ENCODE measurements around the gene METRN. TPM values are rescaled to one million over a fixed set of nuclear protein-coding genes. Genes with fewer than 3 reads are reported as not detected.
"Not testable (repeated sequence)": the region's sequence is repeated elsewhere in the genome, so short reads cannot be mapped to it uniquely, and the experiment has no call there.

Gene METRN
- total RNA-seq, 1 donor: 33.3 TPM

- H3K79me2 ChIP-seq (ENCODE audit: insufficient read depth, low read length): no peaks in the 10 kb centered on the region
- no peaks in the 10 kb centered on the region for H3K9me3 ChIP-seq (ENCODE audit: low read depth, low read length)
- TF ChIP-seq, protein P1, sequence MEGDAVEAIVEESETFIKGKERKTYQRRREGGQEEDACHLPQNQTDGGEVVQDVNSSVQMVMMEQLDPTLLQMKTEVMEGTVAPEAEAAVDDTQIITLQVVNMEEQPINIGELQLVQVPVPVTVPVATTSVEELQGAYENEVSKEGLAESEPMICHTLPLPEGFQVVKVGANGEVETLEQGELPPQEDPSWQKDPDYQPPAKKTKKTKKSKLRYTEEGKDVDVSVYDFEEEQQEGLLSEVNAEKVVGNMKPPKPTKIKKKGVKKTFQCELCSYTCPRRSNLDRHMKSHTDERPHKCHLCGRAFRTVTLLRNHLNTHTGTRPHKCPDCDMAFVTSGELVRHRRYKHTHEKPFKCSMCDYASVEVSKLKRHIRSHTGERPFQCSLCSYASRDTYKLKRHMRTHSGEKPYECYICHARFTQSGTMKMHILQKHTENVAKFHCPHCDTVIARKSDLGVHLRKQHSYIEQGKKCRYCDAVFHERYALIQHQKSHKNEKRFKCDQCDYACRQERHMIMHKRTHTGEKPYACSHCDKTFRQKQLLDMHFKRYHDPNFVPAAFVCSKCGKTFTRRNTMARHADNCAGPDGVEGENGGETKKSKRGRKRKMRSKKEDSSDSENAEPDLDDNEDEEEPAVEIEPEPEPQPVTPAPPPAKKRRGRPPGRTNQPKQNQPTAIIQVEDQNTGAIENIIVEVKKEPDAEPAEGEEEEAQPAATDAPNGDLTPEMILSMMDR (IDR thresholded peaks at IDR 0.05; ENCODE audit: extremely low read depth, low read depth, low read length): no peak
- H3K36me3 ChIP-seq (ENCODE audit: insufficient read depth, low read length): no peaks in the 10 kb centered on the region
- H3K27ac ChIP-seq (ENCODE audit: low read depth, low read length): no peak overlapping the region
- no peak for DNase-seq (ENCODE audit: insufficient read length, low spot score, missing footprints)
- H4K20me1 ChIP-seq (ENCODE audit: insufficient read depth, low read length): no peaks in the 10 kb centered on the region
- no peak overlapping the region for H2AFZ ChIP-seq (ENCODE audit: low read length)
- H3K4me2 ChIP-seq (ENCODE audit: insufficient read depth, low read length): no peak overlapping the region
- H3K4me3 ChIP-seq (ENCODE audit: insufficient read depth, low read length): no peak overlapping the region
- H3K27me3 ChIP-seq (ENCODE audit: insufficient read depth, low read length): peaks cover 12% of the 10 kb centered on the region
- H3K4me1 ChIP-seq (ENCODE audit: insufficient read depth, low read length): no peaks in the 10 kb centered on the region
Measured at GRCh38 chr16:751152-752006, 36.5 kb downstream of the METRN start.

DNA sequence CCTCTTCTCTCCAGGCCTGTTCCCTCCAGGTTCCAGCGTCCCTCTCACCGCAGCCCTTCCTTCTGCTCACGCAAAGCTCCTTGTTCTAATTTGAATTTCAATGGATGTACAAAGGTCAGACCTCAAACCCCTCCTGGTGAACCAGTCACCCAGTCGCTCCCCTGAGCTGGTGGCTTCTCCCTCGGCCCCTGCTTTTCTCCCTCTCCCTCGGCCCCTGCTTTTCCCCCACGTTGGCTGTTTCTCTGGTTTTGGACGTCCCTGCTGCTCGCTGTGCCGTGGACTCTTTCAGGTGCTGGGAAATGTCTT, 37.0 kb downstream of the METRN start:
- TF ChIP-seq, protein P1 (IDR thresholded peaks at IDR 0.05; ENCODE audit: extremely low read depth, low read depth, low read length): no peak
- DNase-seq (ENCODE audit: insufficient read length, low spot score, missing footprints): no peak
- H3K36me3 ChIP-seq (ENCODE audit: insufficient read depth, low read length): no peaks in the 10 kb centered on the region
- H3K4me3 ChIP-seq (ENCODE audit: insufficient read depth, low read length): no peak overlapping the region
- H3K9me3 ChIP-seq (ENCODE audit: low read depth, low read length): no peaks in the 10 kb centered on the region
- H3K4me2 ChIP-seq (ENCODE audit: insufficient read depth, low read length): no peak overlapping the region
- H2AFZ ChIP-seq (ENCODE audit: low read length): no peak overlapping the region
- no peak overlapping the region for H3K27ac ChIP-seq (ENCODE audit: low read depth, low read length)
- H4K20me1 ChIP-seq (ENCODE audit: insufficient read depth, low read length): no peaks in the 10 kb centered on the region
- H3K4me1 ChIP-seq (ENCODE audit: insufficient read depth, low read length): no peaks in the 10 kb centered on the region
- H3K79me2 ChIP-seq (ENCODE audit: insufficient read depth, low read length): no peaks in the 10 kb centered on the region
- peaks cover 12% of the 10 kb centered on the region for H3K27me3 ChIP-seq (ENCODE audit: insufficient read depth, low read length)

- H3K4me1 ChIP-seq (ENCODE audit: insufficient read depth, low read length); H3K36me3 ChIP-seq (ENCODE audit: insufficient read depth, low read length); H3K4me2 ChIP-seq (ENCODE audit: insufficient read depth, low read length); H3K4me3 ChIP-seq (ENCODE audit: insufficient read depth, low read length); DNase-seq (ENCODE audit: insufficient read length, low spot score, missing footprints); H3K79me2 ChIP-seq (ENCODE audit: insufficient read depth, low read length); H3K9me3 ChIP-seq (ENCODE audit: low read depth, low read length); H3K27ac ChIP-seq (ENCODE audit: low read depth, low read length); H4K20me1 ChIP-seq (ENCODE audit: insufficient read depth, low read length); H2AFZ ChIP-seq (ENCODE audit: low read length): not testable (repeated sequence)
- peaks cover 12% of the 10 kb centered on the region for H3K27me3 ChIP-seq (ENCODE audit: insufficient read depth, low read length)
Measured at GRCh38 chr16:754121-754607, 39.2 kb downstream of the METRN start.

GRCh38 chr16:754656-755055, 39.7 kb downstream of the METRN start:
- Histone ChIP-seq H3K4me2 (ENCODE audit: insufficient read depth, low read length) (no peak overlapping the region), H4K20me1 (ENCODE audit: insufficient read depth, low read length) (no peaks in the 10 kb centered on the region)
- TF ChIP-seq, protein P1 (IDR thresholded peaks at IDR 0.05; ENCODE audit: extremely low read depth, low read depth, low read length): no peak

More at GRCh38 chr16:754656-755055, 39.7 kb downstream of the METRN start:
- H3K27ac ChIP-seq (ENCODE audit: low read depth, low read length): no peak overlapping the region
- no peaks in the 10 kb centered on the region for H3K36me3 ChIP-seq (ENCODE audit: insufficient read depth, low read length)
- peaks cover 12% of the 10 kb centered on the region for H3K27me3 ChIP-seq (ENCODE audit: insufficient read depth, low read length)
- H2AFZ ChIP-seq (ENCODE audit: low read length): no peak overlapping the region
- H3K4me3 ChIP-seq (ENCODE audit: insufficient read depth, low read length): no peak overlapping the region
- DNase-seq (ENCODE audit: insufficient read length, low spot score, missing footprints): no peak
- H3K9me3 ChIP-seq (ENCODE audit: low read depth, low read length): no peaks in the 10 kb centered on the region
- H3K4me1 ChIP-seq (ENCODE audit: insufficient read depth, low read length): no peaks in the 10 kb centered on the region
- no peaks in the 10 kb centered on the region for H3K79me2 ChIP-seq (ENCODE audit: insufficient read depth, low read length)

Data from osteoblast (primary cell).